Smooth muscle cell (in vitro differentiated cells): ENCODE results near the gene MAML3. TPM values are rescaled to one million over a fixed set of nuclear protein-coding genes. Genes with fewer than 3 reads are reported as not detected.

Experiments used
- DNase-seq: peaks from one replicate; lab custom pipeline; 2025; ENCODE audit not compliant: unreplicated experiment; lab: John Stamatoyannopoulos, UW
- H2AFZ ChIP-seq: fragments of 200-600 bp; sonication (generic); 2 replicates; pipeline ENCODE4 v1.6.0; 2016; ENCODE audit warnings: antibody characterized with exemption, low read depth, mild to moderate bottlenecking
- H3F3A ChIP-seq: fragments of 200-600 bp; sonication (generic); 2 replicates; pipeline ENCODE4 v1.6.0; 2017; ENCODE audit warnings: antibody characterized with exemption, low read depth
- H3K27ac ChIP-seq: fragments of 200-600 bp; sonication (generic); 2 replicates; pipeline ENCODE4 v1.5.1; 2016; ENCODE audit warnings: low read depth, mild to moderate bottlenecking
- H3K27me3 ChIP-seq: fragments of 200-600 bp; sonication (generic); 2 replicates; pipeline ENCODE4 v1.6.1; 2016; ENCODE audit warnings: low read depth, mild to moderate bottlenecking
- H3K36me3 ChIP-seq: fragments of 200-600 bp; sonication (generic); 2 replicates; pipeline ENCODE4 v1.5.1; 2016; ENCODE audit warnings: low read depth
- H3K4me1 ChIP-seq: fragments of 200-600 bp; sonication (generic); 2 replicates; pipeline ENCODE4 v1.5.1; 2016; ENCODE audit warnings: low read depth
- H3K4me2 ChIP-seq: fragments of 200-600 bp; sonication (generic); 2 replicates; pipeline ENCODE4 v1.6.0; 2016; ENCODE audit warnings: mild to moderate bottlenecking
- H3K4me3 ChIP-seq: fragments of 200-600 bp; sonication (generic); 2 replicates; pipeline ENCODE4 v1.5.1; 2016; ENCODE audit warnings: mild to moderate bottlenecking
- H3K79me2 ChIP-seq: fragments of 200-600 bp; sonication (generic); 2 replicates; pipeline ENCODE4 v1.6.0; 2016; ENCODE audit warnings: low read depth, mild to moderate bottlenecking
- H3K9ac ChIP-seq: fragments of 200-600 bp; sonication (generic); 2 replicates; pipeline ENCODE4 v1.6.0; 2016; ENCODE audit warnings: low read depth
- H3K9me3 ChIP-seq: fragments of 200-600 bp; sonication (generic); replicated peaks from 2 replicates; pipeline ENCODE4 v1.5.1; 2016; ENCODE audit warnings: low read depth
- H4K20me1 ChIP-seq: fragments of 200-600 bp; sonication (generic); 2 replicates; pipeline ENCODE4 v1.6.0; 2016; ENCODE audit warnings: low read depth
- whole genome bisulfite sequencing: methylation state at CpG from one replicate; pipeline ENCODE4 v1.1.7; 2016; ENCODE audit warnings: low lambda C conversion rate; 5-methylcytosine and 5-hydroxymethylcytosine counted together
- polyA plus RNA-seq: library from polyadenylated mRNA; unstranded; fragments of >200 nt; fragmentation: Nextera tagmentation; extraction: Ambion mirVana; gene quantifications from 2 replicates; pipeline ENCODE4 v1.2.1, GENCODE V29; 2016
- total RNA-seq: library from RNA; depleted of rRNA; stranded (reverse); fragments of >200 nt; gene quantifications from 2 replicates; pipeline ENCODE4 v1.2.3, GENCODE V29; 2014
- TF ChIP-seq, protein P1 (sequence below): fragments of 200-600 bp; sonication (generic); IDR thresholded peaks from 2 replicates; pipeline ENCODE4 v1.5.1; 2017; ENCODE audit warnings: borderline replicate concordance, mild to moderate bottlenecking, antibody characterized with exemption; ENCODE audit not compliant: insufficient read depth, poor library complexity, severe bottlenecking

Gene MAML3
- total and polyA plus RNA-seq, 2 experiments from 2014 or later = 4.9 to 12.6 TPM

DNA sequence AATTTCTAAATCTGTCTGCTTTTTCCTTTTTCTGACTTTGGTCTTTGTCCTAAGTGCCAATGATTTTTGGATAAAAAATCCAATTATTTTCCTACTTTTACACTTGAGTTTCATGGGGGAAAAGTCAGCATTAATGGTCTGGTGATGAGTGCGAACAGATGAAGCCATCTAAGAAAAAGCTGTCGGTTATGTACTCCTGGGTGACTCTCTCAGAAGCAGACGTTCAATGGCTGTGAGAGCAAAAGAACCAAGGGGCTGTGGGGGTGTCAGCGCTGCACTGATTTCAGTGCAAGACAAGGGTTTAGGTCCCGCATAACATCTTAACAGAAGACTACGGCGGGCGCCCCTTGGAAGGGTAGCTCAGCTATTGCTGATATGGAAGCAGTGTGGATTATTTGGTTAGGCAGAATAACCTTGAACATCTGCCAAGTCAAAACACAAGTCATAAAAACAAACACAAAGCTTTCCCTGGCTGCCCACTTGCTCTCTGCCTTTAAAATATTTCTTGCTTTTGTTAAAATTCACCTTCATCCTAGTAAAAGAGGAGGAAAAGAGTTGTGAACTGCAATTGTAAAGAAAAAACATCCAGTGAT lies 240.5 kb downstream of the MAML3 start:
- H3K4me2 ChIP-seq = peak overlapping the region; percentile 78
- TF ChIP-seq, protein P1, sequence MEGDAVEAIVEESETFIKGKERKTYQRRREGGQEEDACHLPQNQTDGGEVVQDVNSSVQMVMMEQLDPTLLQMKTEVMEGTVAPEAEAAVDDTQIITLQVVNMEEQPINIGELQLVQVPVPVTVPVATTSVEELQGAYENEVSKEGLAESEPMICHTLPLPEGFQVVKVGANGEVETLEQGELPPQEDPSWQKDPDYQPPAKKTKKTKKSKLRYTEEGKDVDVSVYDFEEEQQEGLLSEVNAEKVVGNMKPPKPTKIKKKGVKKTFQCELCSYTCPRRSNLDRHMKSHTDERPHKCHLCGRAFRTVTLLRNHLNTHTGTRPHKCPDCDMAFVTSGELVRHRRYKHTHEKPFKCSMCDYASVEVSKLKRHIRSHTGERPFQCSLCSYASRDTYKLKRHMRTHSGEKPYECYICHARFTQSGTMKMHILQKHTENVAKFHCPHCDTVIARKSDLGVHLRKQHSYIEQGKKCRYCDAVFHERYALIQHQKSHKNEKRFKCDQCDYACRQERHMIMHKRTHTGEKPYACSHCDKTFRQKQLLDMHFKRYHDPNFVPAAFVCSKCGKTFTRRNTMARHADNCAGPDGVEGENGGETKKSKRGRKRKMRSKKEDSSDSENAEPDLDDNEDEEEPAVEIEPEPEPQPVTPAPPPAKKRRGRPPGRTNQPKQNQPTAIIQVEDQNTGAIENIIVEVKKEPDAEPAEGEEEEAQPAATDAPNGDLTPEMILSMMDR = no peak
- no peaks in the 10 kb centered on the region for H3K9me3 ChIP-seq
- peaks cover 38% of the 10 kb centered on the region for H3K79me2 ChIP-seq
- 51% methylated on average over 8 of the region's 8 CpGs for WGBS
- no peak for DNase-seq
- H2AFZ ChIP-seq = no peak overlapping the region
- H3K9ac ChIP-seq = peak overlapping the region; percentile 15
- H3F3A ChIP-seq = peaks cover 9% of the 10 kb centered on the region
- H3K4me3 ChIP-seq = no peak overlapping the region
- no peaks in the 10 kb centered on the region for H3K27me3 ChIP-seq
- peak overlapping the region; percentile 64 for H3K27ac ChIP-seq
- H3K4me1 ChIP-seq = peaks cover 19% of the 10 kb centered on the region
- peaks cover 34% of the 10 kb centered on the region for H4K20me1 ChIP-seq
- no peaks in the 10 kb centered on the region for H3K36me3 ChIP-seq

DNA sequence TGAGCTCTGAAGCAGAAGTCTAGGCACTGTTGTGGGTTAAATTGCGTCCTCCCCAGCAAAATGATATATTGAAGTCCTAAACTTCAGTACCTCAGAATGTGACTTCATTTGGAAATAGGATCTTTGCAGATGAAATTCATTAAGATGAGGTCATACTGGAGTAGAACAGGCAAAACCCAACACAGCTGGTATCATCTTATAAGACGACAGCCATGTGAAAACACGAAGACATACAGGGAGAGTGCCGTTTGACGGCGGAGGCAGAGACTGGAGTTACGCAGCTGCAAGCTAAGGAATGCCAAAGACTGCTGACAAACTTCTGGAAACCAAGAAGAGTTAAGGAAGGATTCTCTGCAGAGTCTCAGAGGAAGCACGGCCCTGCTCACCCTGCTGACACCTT lies 241.5 kb downstream of the MAML3 start:
- Histone ChIP-seq H4K20me1 (peaks cover 44% of the 10 kb centered on the region), H3K79me2 (peaks cover 38% of the 10 kb centered on the region), H3K27me3 (no peaks in the 10 kb centered on the region), H3K4me1 (peaks cover 19% of the 10 kb centered on the region), H2AFZ (no peak overlapping the region), H3K27ac (no peak overlapping the region), H3K36me3 (no peaks in the 10 kb centered on the region), H3K9me3 (no peaks in the 10 kb centered on the region), H3K9ac (no peak overlapping the region), H3F3A (no peaks in the 10 kb centered on the region), H3K4me3 (no peak overlapping the region), H3K4me2 (no peak overlapping the region)
- no peak for DNase-seq
- WGBS = 91% methylated on average over 8 of the region's 8 CpGs
- TF ChIP-seq, protein P1 = no peak

DNA sequence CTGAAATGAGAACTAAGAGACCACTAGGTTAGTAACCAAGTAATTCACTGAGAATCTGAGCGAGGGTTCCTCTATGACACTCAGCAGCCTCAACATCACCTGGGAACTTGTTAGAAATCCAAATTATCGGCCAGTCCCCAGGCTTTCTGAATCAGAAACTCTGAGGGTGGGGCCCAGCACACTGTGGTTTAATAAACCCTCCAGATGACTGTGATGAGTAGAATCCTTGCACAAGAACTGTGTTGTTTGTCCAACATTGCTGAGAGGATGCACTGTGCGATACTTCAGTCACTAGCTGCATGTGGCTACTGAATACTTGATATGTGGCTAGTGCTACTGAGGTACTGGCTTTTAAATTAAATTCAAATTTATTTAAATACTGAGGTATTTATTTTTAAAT lies 243.9 kb downstream of the MAML3 start:
- no peaks in the 10 kb centered on the region for H3F3A ChIP-seq
- peak overlapping the region; percentile 41 for H3K4me2 ChIP-seq
- WGBS = 80% methylated on average over 3 of the region's 3 CpGs
- no peak overlapping the region for H3K9ac ChIP-seq
- H3K27ac ChIP-seq = no peak overlapping the region
- no peaks in the 10 kb centered on the region for H3K27me3 ChIP-seq
- peaks cover 5% of the 10 kb centered on the region for H3K36me3 ChIP-seq
- no peaks in the 10 kb centered on the region for H3K9me3 ChIP-seq
- H4K20me1 ChIP-seq = peaks cover 41% of the 10 kb centered on the region
- peaks cover 22% of the 10 kb centered on the region for H3K79me2 ChIP-seq
- TF ChIP-seq, protein P1 = no peak
- no peak for DNase-seq
- H3K4me3 ChIP-seq = no peak overlapping the region
- H2AFZ ChIP-seq = no peak overlapping the region
- peaks cover 18% of the 10 kb centered on the region for H3K4me1 ChIP-seq
